ENCODE results near the gene MOV10L1.
A peak's percentile ranks its signal among the peaks of the same experiment; 100 is the strongest.

MOV10L1 gene

DNA sequence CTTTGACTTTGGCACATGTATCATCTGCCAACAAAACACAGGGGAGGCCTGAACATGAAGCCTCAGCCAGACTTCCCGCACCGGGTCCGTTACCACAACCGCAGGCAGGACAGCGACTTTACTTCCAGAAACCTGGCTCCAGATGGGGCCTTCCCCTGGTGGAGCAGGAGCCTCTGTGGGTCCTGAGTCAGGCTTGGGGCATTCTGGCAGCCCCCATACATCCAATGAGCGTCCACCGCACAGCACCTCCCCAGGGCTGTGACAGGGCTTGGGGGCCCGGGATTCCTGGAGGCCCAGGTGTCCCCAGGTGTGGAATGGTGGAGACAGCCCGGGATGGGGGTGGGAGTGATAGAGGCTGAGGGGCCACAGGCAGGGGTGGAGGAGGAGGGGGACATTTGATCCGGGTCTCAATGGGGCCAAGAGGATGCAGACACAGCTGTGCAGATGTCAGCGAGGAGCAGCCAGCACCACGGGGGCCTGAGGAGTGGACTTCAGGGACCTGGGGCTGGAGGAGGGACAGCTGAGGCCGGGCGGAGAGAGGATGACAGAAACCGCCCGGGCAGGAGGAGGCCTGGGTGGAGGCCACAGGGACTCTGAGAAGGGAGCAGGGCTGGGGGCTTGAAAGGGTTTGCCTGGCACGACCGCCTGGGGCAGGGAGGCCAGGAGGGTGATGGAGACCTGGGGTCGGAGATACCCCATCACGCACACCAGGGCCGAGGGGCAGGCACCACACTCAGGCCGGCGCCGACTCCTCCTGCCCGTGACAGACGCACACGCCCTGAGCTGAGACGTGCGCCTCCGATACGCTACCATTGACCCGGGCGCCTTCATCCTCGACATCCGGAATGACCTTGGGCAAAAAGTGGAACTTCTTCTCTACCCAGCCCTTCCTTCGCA, 40.3 kb upstream of the MOV10L1 start:
- peaks cover 0 to 10% of the 10 kb centered on the region in 2 donors for H3K9me3 ChIP-seq (ENCODE audit: control insufficient read depth in 1 of 2, low read length in 2 of 2)
- H3K36me3 ChIP-seq (ENCODE audit: control insufficient read depth in 1 of 2, insufficient read depth in 2 of 2, low read length in 2 of 2) = no peaks in the 10 kb centered on the region
- no peaks in the 10 kb centered on the region for H3K4me1 ChIP-seq (ENCODE audit: control insufficient read depth in 1 of 2, insufficient read depth in 2 of 2, low read length in 2 of 2)
- H3K4me3 ChIP-seq (ENCODE audit: low read depth in 1 of 2, low read length in 2 of 2) = no peak overlapping the region
- H3K27ac ChIP-seq (ENCODE audit: low read length) = no peak overlapping the region
- no peaks in the 10 kb centered on the region for H3K27me3 ChIP-seq (ENCODE audit: low read depth, low read length)

DNA sequence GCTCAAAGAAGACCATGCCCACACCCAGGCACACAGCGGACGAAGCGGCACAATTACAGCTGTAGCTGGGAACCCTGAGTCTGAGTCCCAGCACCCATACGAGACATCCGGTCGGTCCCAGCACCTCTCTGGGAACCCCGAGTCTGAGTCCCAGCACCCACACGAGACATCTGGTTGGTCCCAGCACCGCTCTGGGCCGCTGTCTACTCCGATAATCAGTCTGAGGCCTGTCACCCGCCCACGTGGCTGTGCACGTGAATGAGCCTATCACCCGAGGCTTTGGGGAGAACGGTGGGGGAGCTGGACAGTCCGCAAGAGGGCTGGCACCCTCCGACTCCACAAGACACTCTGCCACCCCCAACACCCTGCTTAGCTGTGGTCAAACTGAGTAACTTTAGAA, 37.9 kb upstream of the MOV10L1 start:
- Histone ChIP-seq H3K4me1 (ENCODE audit: control insufficient read depth in 1 of 2, insufficient read depth in 2 of 2, low read length in 2 of 2) (no peaks in the 10 kb centered on the region), H3K4me3 (ENCODE audit: low read depth in 1 of 2, low read length in 2 of 2) (no peak overlapping the region), H3K9me3 (ENCODE audit: control insufficient read depth in 1 of 2, low read length in 2 of 2) (peaks cover 0 to 10% of the 10 kb centered on the region in 2 donors), H3K27ac (ENCODE audit: low read length) (no peak overlapping the region), H3K36me3 (ENCODE audit: control insufficient read depth in 1 of 2, insufficient read depth in 2 of 2, low read length in 2 of 2) (no peaks in the 10 kb centered on the region), H3K27me3 (ENCODE audit: low read depth, low read length) (no peaks in the 10 kb centered on the region)

- Histone ChIP-seq H3K4me3 (ENCODE audit: low read depth in 1 of 2, low read length in 2 of 2) (no peak overlapping the region), H3K9me3 (ENCODE audit: control insufficient read depth in 1 of 2, low read length in 2 of 2) (peaks cover 0 to 10% of the 10 kb centered on the region in 2 donors), H3K36me3 (ENCODE audit: control insufficient read depth in 1 of 2, insufficient read depth in 2 of 2, low read length in 2 of 2) (no peaks in the 10 kb centered on the region), H3K27ac (ENCODE audit: low read length) (no peak overlapping the region), H3K4me1 (ENCODE audit: control insufficient read depth in 1 of 2, insufficient read depth in 2 of 2, low read length in 2 of 2) (peaks cover 0 to 6% of the 10 kb centered on the region in 2 donors), H3K27me3 (ENCODE audit: low read depth, low read length) (peaks cover 7% of the 10 kb centered on the region)
These were observed 35.9 kb upstream of the MOV10L1 start for GRCh38 chr22:50053861-50054260.

DNA sequence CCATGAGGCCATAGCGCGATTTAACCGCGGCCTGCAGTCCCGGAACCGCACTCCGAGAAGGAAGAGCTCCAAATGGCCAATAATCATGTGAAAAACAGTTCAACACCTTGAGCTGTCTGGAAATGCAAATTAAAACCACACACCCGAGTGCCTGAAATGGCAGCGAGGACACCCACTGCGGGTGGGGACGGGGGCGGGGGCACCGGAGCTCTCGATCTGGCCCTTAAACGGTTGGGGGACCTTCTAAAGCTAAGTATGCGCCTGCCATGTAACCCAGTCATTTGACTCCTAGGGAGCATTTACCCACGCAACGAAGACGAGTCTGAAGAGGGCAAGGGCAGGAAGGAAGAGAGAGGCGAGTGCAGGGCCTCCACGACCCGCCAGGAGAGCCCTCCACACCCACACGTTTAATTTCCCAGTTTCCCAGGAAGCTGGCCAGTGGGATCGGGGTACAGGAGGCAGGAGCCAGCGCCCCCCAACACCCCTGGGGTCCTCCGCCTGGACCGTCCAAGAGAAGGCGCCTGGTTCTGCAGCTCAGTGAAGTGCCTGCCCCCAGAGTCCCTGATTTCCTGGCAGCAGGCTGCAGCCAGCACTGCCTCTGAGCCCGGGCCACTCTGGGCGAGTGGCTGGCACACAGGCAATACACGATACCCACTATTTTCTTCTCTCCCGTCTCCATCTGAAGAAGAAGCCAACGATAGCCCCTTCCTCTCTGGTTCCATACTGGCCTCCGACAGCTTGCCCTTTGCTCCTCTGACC, 33.4 kb upstream of the MOV10L1 start:
- peaks cover 0 to 17% of the 10 kb centered on the region in 2 donors for H3K4me1 ChIP-seq (ENCODE audit: control insufficient read depth in 1 of 2, insufficient read depth in 2 of 2, low read length in 2 of 2)
- peaks cover 0 to 10% of the 10 kb centered on the region in 2 donors for H3K9me3 ChIP-seq (ENCODE audit: control insufficient read depth in 1 of 2, low read length in 2 of 2)
- H3K27me3 ChIP-seq (ENCODE audit: low read depth, low read length) = peaks cover 18% of the 10 kb centered on the region
- H3K4me3 ChIP-seq (ENCODE audit: low read depth in 1 of 2, low read length in 2 of 2) = no peak overlapping the region
- H3K27ac ChIP-seq (ENCODE audit: low read length) = no peak overlapping the region
- no peaks in the 10 kb centered on the region for H3K36me3 ChIP-seq (ENCODE audit: control insufficient read depth in 1 of 2, insufficient read depth in 2 of 2, low read length in 2 of 2)

DNA sequence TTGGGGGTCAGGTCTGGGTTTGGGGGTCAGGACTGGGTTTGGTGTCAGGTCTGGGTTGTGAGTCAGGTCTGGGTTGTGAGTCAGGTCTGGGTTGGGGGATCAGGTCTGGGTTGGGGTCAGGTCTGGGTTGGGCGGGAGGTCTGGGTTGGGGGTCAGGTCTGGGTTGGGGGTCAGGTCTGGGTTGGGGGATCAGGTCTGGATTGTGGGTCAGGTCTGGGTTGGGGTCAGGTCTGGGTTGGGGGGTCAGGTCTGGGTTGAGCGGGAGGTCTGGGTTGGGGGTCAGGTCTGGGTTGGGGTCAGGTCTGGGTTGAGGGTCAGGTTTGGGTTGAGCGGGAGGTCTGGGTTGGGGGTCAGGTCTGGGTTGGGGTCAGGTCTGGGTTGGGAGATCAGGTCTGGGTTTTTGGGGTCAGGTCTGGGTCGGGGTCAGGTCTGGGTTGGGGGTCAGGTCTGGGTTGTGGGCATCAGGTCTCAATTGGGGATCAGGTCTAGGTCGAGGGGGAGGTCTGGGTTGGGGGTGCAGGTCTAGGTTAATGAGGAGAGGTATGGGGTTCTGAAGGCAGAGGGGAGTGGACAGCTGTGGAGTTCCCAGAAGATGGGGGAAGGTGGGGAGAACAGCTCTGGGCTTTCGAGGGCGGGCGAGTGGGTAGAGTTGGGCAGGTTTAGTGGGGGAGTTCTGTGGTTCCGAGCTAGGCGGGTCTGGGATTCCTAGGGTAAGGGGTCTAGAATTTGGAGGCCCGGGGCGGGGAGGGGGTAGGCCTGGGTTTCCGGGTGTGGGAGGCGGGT, 32.3 kb upstream of the MOV10L1 start:
- peaks cover 18% of the 10 kb centered on the region for H3K27me3 ChIP-seq (ENCODE audit: low read depth, low read length)
- H3K36me3 ChIP-seq (ENCODE audit: control insufficient read depth in 1 of 2, insufficient read depth in 2 of 2, low read length in 2 of 2) = no peaks in the 10 kb centered on the region
- H3K4me3 ChIP-seq (ENCODE audit: low read depth in 1 of 2, low read length in 2 of 2) = no peak overlapping the region
- peaks cover 0 to 17% of the 10 kb centered on the region in 2 donors for H3K4me1 ChIP-seq (ENCODE audit: control insufficient read depth in 1 of 2, insufficient read depth in 2 of 2, low read length in 2 of 2)
- no peak overlapping the region for H3K27ac ChIP-seq (ENCODE audit: low read length)
- H3K9me3 ChIP-seq (ENCODE audit: control insufficient read depth in 1 of 2, low read length in 2 of 2) = peaks cover 0 to 10% of the 10 kb centered on the region in 2 donors

- H3K27me3 ChIP-seq (ENCODE audit: low read depth, low read length) = peaks cover 18% of the 10 kb centered on the region
- H3K4me3 ChIP-seq (ENCODE audit: low read depth in 1 of 2, low read length in 2 of 2) = peak within 1 kb of the TSS in 1 of 2 donors; percentile 19
- no peaks in the 10 kb centered on the region for H3K36me3 ChIP-seq (ENCODE audit: control insufficient read depth in 1 of 2, insufficient read depth in 2 of 2, low read length in 2 of 2)
- no peak within 1 kb of the TSS for H3K27ac ChIP-seq (ENCODE audit: low read length)
- H3K9me3 ChIP-seq (ENCODE audit: control insufficient read depth in 1 of 2, low read length in 2 of 2) = peaks cover 0 to 10% of the 10 kb centered on the region in 2 donors
- H3K4me1 ChIP-seq (ENCODE audit: control insufficient read depth in 1 of 2, insufficient read depth in 2 of 2, low read length in 2 of 2) = peaks cover 0 to 17% of the 10 kb centered on the region in 2 donors
These were observed 31.5 kb upstream of the MOV10L1 start, which contains the start of gene TTLL8 for GRCh38 chr22:50058061-50058905. TTLL8 (minus strand) TSS chr22:50058298.

DNA sequence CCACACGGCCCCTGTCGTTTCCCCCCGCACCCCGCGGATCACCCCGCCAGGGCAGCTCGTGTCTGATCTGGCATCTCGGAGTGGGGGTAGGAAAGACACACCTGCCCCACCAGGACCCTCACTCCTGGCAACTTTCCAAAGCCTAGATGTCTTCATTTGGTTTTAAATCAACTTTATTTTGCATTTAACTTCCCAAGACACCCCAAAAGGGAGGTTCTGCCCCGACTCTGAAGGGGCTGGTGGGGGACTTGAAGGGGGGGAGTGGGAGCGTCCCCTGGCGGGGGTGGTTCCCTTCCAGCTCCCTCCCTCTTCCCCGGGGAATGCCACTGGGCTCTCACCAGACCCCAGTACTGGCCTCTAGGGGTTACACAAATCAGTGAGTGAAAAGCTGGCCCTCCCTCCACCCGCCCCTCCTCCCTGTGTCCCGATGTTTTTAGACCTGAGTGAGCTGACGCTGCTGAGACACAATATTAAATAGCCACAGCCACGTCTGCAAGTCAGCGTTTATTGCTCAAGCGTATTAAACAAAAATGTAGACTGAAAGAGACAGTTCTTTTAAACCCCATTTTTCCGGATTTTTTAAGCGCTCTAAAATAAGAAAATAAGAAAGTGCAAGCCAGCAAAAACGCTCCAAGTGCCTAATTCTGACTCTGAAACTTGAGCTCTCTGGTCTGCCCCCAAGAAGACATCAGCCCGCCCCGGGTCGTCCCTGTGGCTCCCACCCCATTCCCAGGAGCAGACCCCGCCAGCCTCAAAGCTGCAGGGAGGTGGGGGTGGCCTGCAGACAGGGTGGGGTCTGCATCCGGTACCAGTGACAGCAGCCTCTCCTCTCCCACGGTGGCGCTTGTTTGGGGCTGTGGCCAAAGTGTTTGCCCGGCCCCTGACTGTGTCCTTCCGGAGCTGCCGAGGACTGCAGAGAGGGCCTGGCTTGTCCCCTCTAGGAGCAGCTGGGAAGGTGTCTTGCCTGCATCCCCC, 30.6 kb upstream of the MOV10L1 start:
- H3K4me3 ChIP-seq (ENCODE audit: low read depth in 1 of 2, low read length in 2 of 2) = peak overlapping the region in 1 of 2 donors; percentile 19

DNA sequence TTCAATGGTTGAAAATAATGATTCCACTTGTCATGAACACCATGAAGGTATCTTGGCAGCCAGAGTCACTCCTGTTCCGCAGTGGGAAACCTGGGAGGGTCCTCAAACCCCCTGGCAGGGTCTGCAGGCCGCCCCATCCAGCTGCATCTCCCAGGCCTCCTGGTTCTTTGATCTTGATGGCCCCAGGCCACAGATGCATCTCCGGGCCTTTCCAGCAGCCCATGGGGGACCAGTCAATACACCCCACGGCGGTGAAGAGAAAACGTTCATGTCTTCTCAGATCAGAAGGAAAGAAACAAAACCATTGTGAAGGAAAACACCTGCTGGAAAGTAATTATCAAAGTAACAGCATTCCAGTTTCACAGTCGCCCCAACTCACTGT, 29.9 kb upstream of the MOV10L1 start:
- H3K27ac ChIP-seq (ENCODE audit: low read length) = no peak overlapping the region
- H3K4me1 ChIP-seq (ENCODE audit: control insufficient read depth in 1 of 2, insufficient read depth in 2 of 2, low read length in 2 of 2) = peaks cover 0 to 17% of the 10 kb centered on the region in 2 donors
- no peak overlapping the region for H3K4me3 ChIP-seq (ENCODE audit: low read depth in 1 of 2, low read length in 2 of 2)
- no peaks in the 10 kb centered on the region for H3K36me3 ChIP-seq (ENCODE audit: control insufficient read depth in 1 of 2, insufficient read depth in 2 of 2, low read length in 2 of 2)
- H3K9me3 ChIP-seq (ENCODE audit: control insufficient read depth in 1 of 2, low read length in 2 of 2) = no peaks in the 10 kb centered on the region
- peaks cover 18% of the 10 kb centered on the region for H3K27me3 ChIP-seq (ENCODE audit: low read depth, low read length)

More for the DNA sequence above, 30.6 kb upstream of the MOV10L1 start:
- H3K36me3 ChIP-seq (ENCODE audit: control insufficient read depth in 1 of 2, insufficient read depth in 2 of 2, low read length in 2 of 2) = no peaks in the 10 kb centered on the region
- peaks cover 18% of the 10 kb centered on the region for H3K27me3 ChIP-seq (ENCODE audit: low read depth, low read length)
- H3K4me1 ChIP-seq (ENCODE audit: control insufficient read depth in 1 of 2, insufficient read depth in 2 of 2, low read length in 2 of 2) = peaks cover 0 to 17% of the 10 kb centered on the region in 2 donors
- H3K27ac ChIP-seq (ENCODE audit: low read length) = no peak overlapping the region
- H3K9me3 ChIP-seq (ENCODE audit: control insufficient read depth in 1 of 2, low read length in 2 of 2) = peaks cover 0 to 3% of the 10 kb centered on the region in 2 donors

GRCh38 chr22:50060441-50061140, 29.2 kb upstream of the MOV10L1 start:
- no peaks in the 10 kb centered on the region for H3K9me3 ChIP-seq (ENCODE audit: control insufficient read depth in 1 of 2, low read length in 2 of 2)
- peaks cover 18% of the 10 kb centered on the region for H3K27me3 ChIP-seq (ENCODE audit: low read depth, low read length)
- no peak overlapping the region for H3K4me3 ChIP-seq (ENCODE audit: low read depth in 1 of 2, low read length in 2 of 2)
- peaks cover 0 to 17% of the 10 kb centered on the region in 2 donors for H3K4me1 ChIP-seq (ENCODE audit: control insufficient read depth in 1 of 2, insufficient read depth in 2 of 2, low read length in 2 of 2)
- no peaks in the 10 kb centered on the region for H3K36me3 ChIP-seq (ENCODE audit: control insufficient read depth in 1 of 2, insufficient read depth in 2 of 2, low read length in 2 of 2)
- no peak overlapping the region for H3K27ac ChIP-seq (ENCODE audit: low read length)
